Natural killer cell (primary cell): ENCODE results near the gene HNRNPA1L2. TPM values are rescaled to one million over a fixed set of nuclear protein-coding genes. Genes with fewer than 3 reads are reported as not detected.

Experiments used
- ATAC-seq, 3 donors: fragments of 150-1000 bp in 2 of 3; fragments of 200-7000 bp in 1 of 3; cut with Tn5 transposase; 1 replicate in 1 of 3; 2 replicates in 2 of 3; pipeline ENCODE4 v1.10.0; 2021; ENCODE audit warnings: mild to moderate bottlenecking in 2 of 3, moderate library complexity in 2 of 3
- DNase-seq, 2 donors: peaks; one replicate each; pipeline versions ENCODE4 v3.0.0 to v3.0.0-alpha.2; 2013 to 2021; ENCODE audit warnings: mixed read lengths in 1 of 2
- H3K27ac ChIP-seq: one replicate; pipeline ENCODE4 v1.5.1; 2013; ENCODE audit warnings: mild to moderate bottlenecking, low read length
- H3K27me3 ChIP-seq: one replicate; pipeline ENCODE4 v1.6.1; 2013; ENCODE audit warnings: low read length; ENCODE audit not compliant: control insufficient read depth, insufficient read depth
- H3K36me3 ChIP-seq: one replicate; pipeline ENCODE4 v1.6.1; 2013; ENCODE audit warnings: low read length; ENCODE audit not compliant: control insufficient read depth, insufficient read depth
- H3K4me1 ChIP-seq: one replicate; pipeline ENCODE4 v1.6.1; 2013; ENCODE audit warnings: low read length; ENCODE audit not compliant: control insufficient read depth, insufficient read depth
- H3K4me3 ChIP-seq: one replicate; pipeline ENCODE4 v1.5.1; 2013; ENCODE audit warnings: low read length
- H3K9me3 ChIP-seq: one replicate; pipeline ENCODE4 v1.6.1; 2013; ENCODE audit warnings: low read length; ENCODE audit not compliant: control insufficient read depth, insufficient read depth
- H3K27ac Mint-ChIP-seq, 2 donors: one replicate each; pipeline ENCODE4 v1.8.0; 2022; ENCODE audit warnings: mild to moderate bottlenecking in 2 of 2, mixed read lengths in 2 of 2, moderate library complexity in 1 of 2
- H3K27me3 Mint-ChIP-seq, 2 donors: one replicate each; pipeline ENCODE4 v1.8.0; 2022; ENCODE audit warnings: low read depth in 2 of 2, mixed read lengths in 2 of 2
- H3K36me3 Mint-ChIP-seq: one replicate; pipeline ENCODE4 v1.8.0; 2022; ENCODE audit warnings: mixed read lengths
- H3K4me1 Mint-ChIP-seq, 2 donors: one replicate each; pipeline ENCODE4 v1.8.0; 2022; ENCODE audit warnings: mixed read lengths in 2 of 2
- H3K4me3 Mint-ChIP-seq: one replicate; pipeline ENCODE4 v1.8.0; 2022; ENCODE audit warnings: mild to moderate bottlenecking, moderate library complexity, mixed read lengths
- H3K9me3 Mint-ChIP-seq, 2 donors: one replicate each; pipeline ENCODE4 v1.8.0; 2022; ENCODE audit warnings: mixed read lengths in 2 of 2
- WGBS: methylation state at CpG from one replicate; pipeline ENCODE4 v1.1.7; 2013; ENCODE audit warnings: missing lambda C conversion rate; ENCODE audit not compliant: insufficient coverage; 5-methylcytosine and 5-hydroxymethylcytosine counted together
- intact Hi-C: fragments of 100-400 bp; cut with micrococcal nuclease; formaldehyde crosslinking; loops from one replicate; pipeline ENCODE4 v1.14.2; 2022
- total RNA-seq, 4 donors: library from RNA; stranded (reverse); fragments of 120-200 nt in 1 of 4; gene quantifications; one replicate each; pipeline versions ENCODE4 v1.2.3 to v1.2.4, GENCODE V29; 2013 to 2022
- TF ChIP-seq, protein P1 (sequence below): fragments of 200-600 bp; IDR thresholded peaks from one replicate; pipeline ENCODE4 v1.8.0; 2022; ENCODE audit warnings: antibody characterized with exemption

HNRNPA1L2 gene
- total RNA-seq, 3 donors from 2014 or later (not counting 1 experiment from before 2014, with no cell fraction given): 11.9 to 16.2 (median 15.4) TPM

DNA sequence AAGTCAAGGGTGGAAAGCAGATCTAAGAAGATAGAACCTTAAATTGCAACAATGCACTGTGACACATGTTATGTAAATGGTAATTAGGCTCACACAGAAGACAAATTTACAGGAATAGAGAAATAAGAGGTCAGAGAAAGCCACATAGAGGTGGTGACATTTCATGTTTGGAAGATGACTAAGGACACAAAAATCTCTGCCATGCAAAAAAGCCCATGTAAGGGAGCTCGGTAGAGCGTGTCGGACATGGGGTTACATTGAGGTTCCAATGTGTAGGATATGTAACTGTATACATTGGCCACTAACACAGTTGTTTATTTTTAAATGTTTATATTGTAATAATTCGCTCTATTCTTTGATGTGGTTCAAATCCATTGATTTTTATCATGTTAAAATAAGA is 44.1 kb downstream of the HNRNPA1L2 start:
- Histone ChIP-seq H3K9me3 (no peaks in the 10 kb centered on the region), H3K27me3 (no peaks in the 10 kb centered on the region), H3K27ac (no peak overlapping the region), H3K4me3 (no peak overlapping the region), H3K36me3 (peaks cover 49% of the 10 kb centered on the region), H3K4me1 (no peaks in the 10 kb centered on the region)
- H3K36me3 Mint-ChIP-seq: peaks cover 14% of the 10 kb centered on the region
- H3K4me3 Mint-ChIP-seq: no peak overlapping the region
- H3K9me3 Mint-ChIP-seq: no peaks in the 10 kb centered on the region
- H3K27me3 Mint-ChIP-seq: no peaks in the 10 kb centered on the region
- no peaks in the 10 kb centered on the region for H3K4me1 Mint-ChIP-seq
- ATAC-seq: no peak
- no peak for DNase-seq
- 97% methylated on average over 4 of the region's 4 CpGs for WGBS
- TF ChIP-seq, protein P1, sequence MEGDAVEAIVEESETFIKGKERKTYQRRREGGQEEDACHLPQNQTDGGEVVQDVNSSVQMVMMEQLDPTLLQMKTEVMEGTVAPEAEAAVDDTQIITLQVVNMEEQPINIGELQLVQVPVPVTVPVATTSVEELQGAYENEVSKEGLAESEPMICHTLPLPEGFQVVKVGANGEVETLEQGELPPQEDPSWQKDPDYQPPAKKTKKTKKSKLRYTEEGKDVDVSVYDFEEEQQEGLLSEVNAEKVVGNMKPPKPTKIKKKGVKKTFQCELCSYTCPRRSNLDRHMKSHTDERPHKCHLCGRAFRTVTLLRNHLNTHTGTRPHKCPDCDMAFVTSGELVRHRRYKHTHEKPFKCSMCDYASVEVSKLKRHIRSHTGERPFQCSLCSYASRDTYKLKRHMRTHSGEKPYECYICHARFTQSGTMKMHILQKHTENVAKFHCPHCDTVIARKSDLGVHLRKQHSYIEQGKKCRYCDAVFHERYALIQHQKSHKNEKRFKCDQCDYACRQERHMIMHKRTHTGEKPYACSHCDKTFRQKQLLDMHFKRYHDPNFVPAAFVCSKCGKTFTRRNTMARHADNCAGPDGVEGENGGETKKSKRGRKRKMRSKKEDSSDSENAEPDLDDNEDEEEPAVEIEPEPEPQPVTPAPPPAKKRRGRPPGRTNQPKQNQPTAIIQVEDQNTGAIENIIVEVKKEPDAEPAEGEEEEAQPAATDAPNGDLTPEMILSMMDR: no peak
- no peak overlapping the region for H3K27ac Mint-ChIP-seq
- intact Hi-C loops: no loop called here

Other genes starting within 250 kb of the HNRNPA1L2 start
- gene THSD1, start 236.3 kb upstream of the HNRNPA1L2 start, total RNA-seq: 1 to 10 TPM in 1 of 3 donors, under 1 TPM in 2; 0.61 to 1.2 (median 0.84) TPM
- gene VPS36, start 191.8 kb upstream of the HNRNPA1L2 start, total RNA-seq: 10 to 100 TPM; 59.0 to 64.2 (median 63.3) TPM
- gene CKAP2, start 187.0 kb upstream of the HNRNPA1L2 start, total RNA-seq: 10 to 100 TPM; 12.0 to 15.6 (median 13.1) TPM
- 10 to 100 TPM; 27.4 to 34.4 (median 29.7) TPM for gene SUGT1, start 10.4 kb downstream of the HNRNPA1L2 start, total RNA-seq
- gene CNMD, start 97.4 kb downstream of the HNRNPA1L2 start, total RNA-seq: not detected
- not detected for gene PCDH8, start 206.2 kb downstream of the HNRNPA1L2 start, total RNA-seq